BJ (cell line): Measurements from ENCODE around the gene SSH2. TPM values are rescaled to one million over a fixed set of nuclear protein-coding genes. Genes with fewer than 3 reads are reported as not detected.
"Not testable (repeated sequence)": the region's sequence is repeated elsewhere in the genome, so short reads cannot be mapped to it uniquely, and the experiment has no call there.

Experiments
- CTCF ChIA-PET: fragments of 350-600 bp; formaldehyde crosslinking; extraction: SDS; loops from one replicate; lab custom pipeline; 2021; ENCODE audit warnings: antibody characterized with exemption, inconsistent platforms; lab: Yijun Ruan, JAX
- POLR2A ChIA-PET: fragments of 300-600 bp; sonication (Branson Sonifier 250); formaldehyde crosslinking; extraction: SDS; loops from one replicate; lab custom pipeline; 2021; ENCODE audit warnings: antibody characterized with exemption; lab: Charles Lee
- DNase-seq: peaks from one replicate; pipeline ENCODE4 v3.0.0-alpha.2; 2011; ENCODE audit warnings: low read depth
- H3K27me3 ChIP-seq: 2 replicates; pipeline ENCODE4 v1.6.0; 2011; ENCODE audit warnings: low read length; ENCODE audit not compliant: control insufficient read depth, insufficient read depth
- H3K36me3 ChIP-seq: 2 replicates; pipeline ENCODE4 v1.5.1; 2011; ENCODE audit warnings: low read length; ENCODE audit not compliant: control insufficient read depth, insufficient read depth
- H3K4me3 ChIP-seq: 2 replicates; pipeline ENCODE4 v1.5.1; 2011; ENCODE audit warnings: low read depth, mild to moderate bottlenecking, control low read depth, low read length
- CTCF ChIP-seq: IDR thresholded peaks from 2 replicates; pipeline ENCODE4 v1.5.1; 2011; ENCODE audit warnings: low read depth, mild to moderate bottlenecking, control low read depth, inconsistent platforms, low read length, moderate library complexity; ENCODE audit not compliant: insufficient read depth
- polyA plus RNA-seq: library from polyadenylated mRNA; depleted of rRNA; stranded (reverse); fragments of >200 nt; gene quantifications from 2 replicates; pipeline ENCODE4 v1.2.3, GENCODE V29; 2011

The SSH2 gene
- polyA plus RNA-seq, 1 experiment = 5.7 TPM

GRCh38 chr17:29862951-29863350, 67.1 kb downstream of the SSH2 start:
- ChIA-PET CTCF (no interaction called here), POLR2A (no interaction called here)
- no peak for DNase-seq
- H3K36me3 ChIP-seq = no peaks in the 10 kb centered on the region
- H3K4me3 ChIP-seq = no peak overlapping the region
- TF ChIP-seq CTCF = no peak
- H3K27me3 ChIP-seq = no peaks in the 10 kb centered on the region

DNA sequence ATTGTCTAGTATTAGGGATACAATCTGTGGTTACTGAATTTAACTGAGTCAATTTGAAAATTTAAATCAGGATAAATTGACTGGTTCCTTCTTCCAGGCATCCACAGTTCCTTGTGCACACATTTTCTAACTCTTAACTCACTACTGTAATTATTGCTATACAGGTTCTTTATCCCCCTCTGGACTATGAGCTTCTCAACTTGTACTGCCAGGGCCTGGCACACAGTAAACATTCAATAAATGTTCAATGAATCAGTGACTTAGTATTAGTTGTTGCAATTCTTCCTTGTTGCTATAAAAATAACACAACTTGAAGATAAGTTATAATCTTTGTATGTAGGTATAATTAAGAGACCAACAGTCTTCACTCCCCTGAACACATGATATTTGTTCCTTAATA, 67.9 kb downstream of the SSH2 start:
- CTCF ChIA-PET = interaction anchor here (0.7 kb wide), 1 partner anchor 276 kb away, joined by 4 read pairs; no protein-coding TSS in a partner anchor
- Histone ChIP-seq H3K36me3 (no peaks in the 10 kb centered on the region), H3K27me3 (no peaks in the 10 kb centered on the region), H3K4me3 (no peak overlapping the region)
- no peak for TF ChIP-seq CTCF
- no peak for DNase-seq
- POLR2A ChIA-PET = no interaction called here

DNA sequence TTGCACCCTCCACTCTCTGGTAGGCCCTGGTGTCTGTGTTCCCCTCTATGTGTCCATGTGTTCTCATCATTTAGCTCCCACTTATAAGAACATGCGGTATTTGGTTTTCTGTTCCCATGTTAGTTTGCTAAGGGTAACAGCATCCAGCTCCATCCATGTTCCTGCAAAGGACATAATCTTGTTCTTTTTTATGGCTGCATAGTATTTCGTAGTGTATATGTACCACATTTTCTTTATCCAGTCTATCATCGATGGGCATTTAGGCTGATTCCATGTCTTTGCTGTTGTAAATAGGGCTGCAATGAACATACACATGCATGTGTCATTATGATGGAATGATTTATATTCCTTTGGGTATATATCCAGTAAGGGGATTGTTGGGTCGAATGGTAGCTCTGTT, 70.6 kb downstream of the SSH2 start:
- DNase-seq, H3K27me3 ChIP-seq, H3K4me3 ChIP-seq, POLR2A ChIA-PET, H3K36me3 ChIP-seq: not testable (repeated sequence)
- CTCF ChIA-PET = interaction anchor here (1.0 kb wide), 1 partner anchor 10 kb away, joined by 4 read pairs; no protein-coding TSS in a partner anchor

DNA sequence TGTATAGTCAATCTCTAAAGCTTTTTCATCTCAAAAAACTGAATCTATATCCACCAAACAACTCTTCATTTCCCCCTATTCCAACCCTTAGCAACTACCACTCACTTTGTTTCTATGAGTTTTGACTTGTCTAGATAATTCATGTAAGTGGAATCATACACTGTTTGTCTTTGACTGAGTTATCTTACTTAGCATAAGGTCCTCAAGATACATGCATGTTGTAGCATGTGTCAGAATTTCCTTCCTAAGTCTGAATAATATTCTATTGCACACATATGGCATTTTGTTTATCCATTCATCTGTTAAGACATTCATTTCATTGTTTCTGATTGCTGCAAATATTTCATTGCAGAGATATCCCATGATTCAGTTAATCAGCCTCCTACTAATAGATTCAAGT, 72.2 kb downstream of the SSH2 start:
- H3K4me3 ChIP-seq = no peak overlapping the region
- no peak for DNase-seq
- H3K27me3 ChIP-seq = no peaks in the 10 kb centered on the region
- no peak for TF ChIP-seq CTCF
- no peaks in the 10 kb centered on the region for H3K36me3 ChIP-seq
- POLR2A ChIA-PET = no interaction called here
- CTCF ChIA-PET = no interaction called here

- DNase-seq, H3K36me3 ChIP-seq, H3K27me3 ChIP-seq, POLR2A ChIA-PET, H3K4me3 ChIP-seq: not testable (repeated sequence)
- CTCF ChIA-PET = interaction anchor here (1.5 kb wide), 2 partner anchors 10 to 74 kb away, joined by 3 to 4 read pairs; no protein-coding TSS in a partner anchor
Observed at GRCh38 chr17:29857105-29857504, 72.9 kb downstream of the SSH2 start.

- H3K4me3 ChIP-seq = no peak overlapping the region
- TF ChIP-seq CTCF = no peak
- POLR2A ChIA-PET = no interaction called here
- H3K27me3 ChIP-seq = no peaks in the 10 kb centered on the region
- DNase-seq = no peak
- H3K36me3 ChIP-seq = no peaks in the 10 kb centered on the region
- CTCF ChIA-PET = interaction anchor here (0.6 to 1.6 kb wide), 4 partner anchors 12 to 76 kb away, joined by 3 to 5 read pairs (median 4); no protein-coding TSS in a partner anchor
Observed at GRCh38 chr17:29855686-29856085, 74.3 kb downstream of the SSH2 start.
